B cell (primary cell): ENCODE measurements around the gene STIM1.

Experiments used
- EZH2 ChIP-seq: IDR thresholded peaks from 2 replicates; pipeline ENCODE4 v1.6.1; 2012; ENCODE audit warnings: borderline replicate concordance, low read depth, mild to moderate bottlenecking, moderate library complexity, low read length; ENCODE audit not compliant: insufficient read depth, poor library complexity, severe bottlenecking
- TF ChIP-seq, protein P1 (sequence below): fragments of 200-600 bp; IDR thresholded peaks from one replicate; pipeline ENCODE4 v1.8.0; 2022; ENCODE audit warnings: antibody characterized with exemption, mild to moderate bottlenecking

GRCh38 chr11:4094348-4095291, 239.2 kb downstream of the STIM1 start, which contains the start of gene RRM1:
- TF ChIP-seq, protein P1, sequence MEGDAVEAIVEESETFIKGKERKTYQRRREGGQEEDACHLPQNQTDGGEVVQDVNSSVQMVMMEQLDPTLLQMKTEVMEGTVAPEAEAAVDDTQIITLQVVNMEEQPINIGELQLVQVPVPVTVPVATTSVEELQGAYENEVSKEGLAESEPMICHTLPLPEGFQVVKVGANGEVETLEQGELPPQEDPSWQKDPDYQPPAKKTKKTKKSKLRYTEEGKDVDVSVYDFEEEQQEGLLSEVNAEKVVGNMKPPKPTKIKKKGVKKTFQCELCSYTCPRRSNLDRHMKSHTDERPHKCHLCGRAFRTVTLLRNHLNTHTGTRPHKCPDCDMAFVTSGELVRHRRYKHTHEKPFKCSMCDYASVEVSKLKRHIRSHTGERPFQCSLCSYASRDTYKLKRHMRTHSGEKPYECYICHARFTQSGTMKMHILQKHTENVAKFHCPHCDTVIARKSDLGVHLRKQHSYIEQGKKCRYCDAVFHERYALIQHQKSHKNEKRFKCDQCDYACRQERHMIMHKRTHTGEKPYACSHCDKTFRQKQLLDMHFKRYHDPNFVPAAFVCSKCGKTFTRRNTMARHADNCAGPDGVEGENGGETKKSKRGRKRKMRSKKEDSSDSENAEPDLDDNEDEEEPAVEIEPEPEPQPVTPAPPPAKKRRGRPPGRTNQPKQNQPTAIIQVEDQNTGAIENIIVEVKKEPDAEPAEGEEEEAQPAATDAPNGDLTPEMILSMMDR: no peak
- no peak for TF ChIP-seq EZH2
